Measurements from ENCODE around the gene GBX1.

DNA sequence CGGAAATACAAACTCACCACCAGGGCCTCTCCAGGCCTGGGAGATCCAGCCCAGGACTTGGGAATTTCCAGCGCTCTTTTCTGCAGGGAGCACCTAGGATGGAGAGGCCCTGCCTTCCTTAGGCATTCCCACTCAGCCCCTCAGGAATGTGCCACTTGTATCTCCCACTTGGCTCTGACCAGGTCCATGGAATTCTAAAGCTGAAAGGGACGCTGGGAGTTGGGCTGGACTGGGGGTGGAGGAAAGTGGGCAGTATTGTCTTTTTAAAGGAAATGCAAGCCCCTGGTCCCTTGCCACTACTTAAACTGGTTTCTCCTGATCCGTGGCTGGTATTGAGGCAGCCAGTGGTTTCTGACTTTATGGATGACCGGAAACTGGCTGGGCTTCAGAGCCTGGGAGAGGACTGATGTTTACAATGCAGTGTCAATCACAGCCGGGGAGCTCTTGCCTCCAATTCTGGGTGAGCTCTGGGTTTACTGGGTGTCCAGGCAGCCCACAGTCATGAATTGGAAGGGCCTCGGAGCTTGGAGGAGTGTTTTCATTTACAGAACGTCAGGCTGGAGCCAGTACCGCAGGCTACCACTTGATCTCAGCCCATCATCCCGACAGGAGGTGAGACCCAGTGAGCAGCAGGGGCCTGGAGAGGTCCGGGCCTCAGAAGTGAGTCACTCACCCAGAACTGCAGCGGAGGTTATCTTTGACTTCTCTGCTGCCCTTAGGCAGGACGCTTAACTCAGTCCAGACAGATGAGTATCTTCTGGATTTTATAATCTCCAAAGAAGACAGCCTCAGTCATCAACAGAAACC lies 53.9 kb downstream of the GBX1 start:
- TF ChIP-seq, protein P1, sequence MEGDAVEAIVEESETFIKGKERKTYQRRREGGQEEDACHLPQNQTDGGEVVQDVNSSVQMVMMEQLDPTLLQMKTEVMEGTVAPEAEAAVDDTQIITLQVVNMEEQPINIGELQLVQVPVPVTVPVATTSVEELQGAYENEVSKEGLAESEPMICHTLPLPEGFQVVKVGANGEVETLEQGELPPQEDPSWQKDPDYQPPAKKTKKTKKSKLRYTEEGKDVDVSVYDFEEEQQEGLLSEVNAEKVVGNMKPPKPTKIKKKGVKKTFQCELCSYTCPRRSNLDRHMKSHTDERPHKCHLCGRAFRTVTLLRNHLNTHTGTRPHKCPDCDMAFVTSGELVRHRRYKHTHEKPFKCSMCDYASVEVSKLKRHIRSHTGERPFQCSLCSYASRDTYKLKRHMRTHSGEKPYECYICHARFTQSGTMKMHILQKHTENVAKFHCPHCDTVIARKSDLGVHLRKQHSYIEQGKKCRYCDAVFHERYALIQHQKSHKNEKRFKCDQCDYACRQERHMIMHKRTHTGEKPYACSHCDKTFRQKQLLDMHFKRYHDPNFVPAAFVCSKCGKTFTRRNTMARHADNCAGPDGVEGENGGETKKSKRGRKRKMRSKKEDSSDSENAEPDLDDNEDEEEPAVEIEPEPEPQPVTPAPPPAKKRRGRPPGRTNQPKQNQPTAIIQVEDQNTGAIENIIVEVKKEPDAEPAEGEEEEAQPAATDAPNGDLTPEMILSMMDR (conservative IDR thresholded peaks at IDR 0.05; ENCODE audit: low read length) = no peak
- TF ChIP-seq EZH2phosphoT487 (IDR thresholded peaks at IDR 0.05; ENCODE audit: borderline replicate concordance) = no peak

Measured in Loucy (cell line).